OCI-M2 (cell line): ENCODE data around the gene BMPR1A.
"Not testable (repeated sequence)": the region's sequence is repeated elsewhere in the genome, so short reads cannot be mapped to it uniquely, and the experiment has no call there.

Source experiments
- DNase-seq: peaks from one replicate; lab custom pipeline; 2025; ENCODE audit not compliant: unreplicated experiment; lab: John Stamatoyannopoulos, UW

Gene BMPR1A

DNA sequence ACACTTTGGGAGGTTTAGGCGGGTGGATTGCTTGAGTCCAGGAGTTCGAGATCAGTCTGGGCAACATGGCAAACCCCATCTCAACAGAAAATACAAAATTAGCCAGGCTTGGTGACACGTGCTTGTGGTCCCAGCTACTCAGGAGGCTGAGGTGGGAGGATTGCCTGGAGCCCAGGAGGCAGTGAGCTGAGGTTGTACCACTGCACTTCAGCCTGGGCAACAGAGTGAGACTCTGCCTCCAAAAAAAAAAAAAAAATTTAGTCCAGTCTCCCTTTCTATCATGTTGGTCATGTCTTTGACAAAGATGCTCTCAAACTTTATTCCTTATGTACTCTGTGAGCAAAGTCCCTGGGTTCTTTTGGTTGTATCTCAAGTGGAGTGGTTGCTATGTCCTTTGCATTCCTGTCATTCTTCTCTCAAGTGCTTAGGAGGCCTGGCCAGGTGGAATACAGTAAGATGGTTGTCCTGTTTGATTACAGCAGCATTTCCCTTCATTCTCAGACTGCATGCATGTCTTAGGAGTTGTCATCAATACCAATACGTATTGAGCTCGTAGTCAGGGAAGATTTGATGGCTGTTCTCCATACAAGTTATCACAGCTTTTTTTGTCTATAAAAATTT is 115.3 kb downstream of the BMPR1A start:
- no peak for DNase-seq

DNA sequence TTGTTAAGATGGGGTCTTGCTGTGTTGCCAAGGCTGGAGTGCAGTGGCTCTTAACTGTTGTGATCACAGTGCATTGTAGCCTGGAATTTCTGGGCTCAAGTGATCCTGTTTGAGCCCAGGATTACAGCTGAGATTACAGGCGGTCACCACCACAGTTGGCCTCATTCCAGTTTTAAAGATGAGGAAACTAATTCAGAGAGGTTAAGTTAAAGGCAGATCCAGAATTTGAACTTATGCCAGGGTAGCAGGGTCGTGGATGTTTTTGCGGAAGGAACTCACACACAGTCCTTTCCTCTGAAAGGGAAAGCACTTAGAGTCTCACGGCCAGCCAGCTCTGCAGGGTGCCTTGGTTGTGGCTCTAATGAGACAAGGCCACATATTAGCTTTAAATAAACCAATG is 116.3 kb downstream of the BMPR1A start:
- no peak for DNase-seq

DNA sequence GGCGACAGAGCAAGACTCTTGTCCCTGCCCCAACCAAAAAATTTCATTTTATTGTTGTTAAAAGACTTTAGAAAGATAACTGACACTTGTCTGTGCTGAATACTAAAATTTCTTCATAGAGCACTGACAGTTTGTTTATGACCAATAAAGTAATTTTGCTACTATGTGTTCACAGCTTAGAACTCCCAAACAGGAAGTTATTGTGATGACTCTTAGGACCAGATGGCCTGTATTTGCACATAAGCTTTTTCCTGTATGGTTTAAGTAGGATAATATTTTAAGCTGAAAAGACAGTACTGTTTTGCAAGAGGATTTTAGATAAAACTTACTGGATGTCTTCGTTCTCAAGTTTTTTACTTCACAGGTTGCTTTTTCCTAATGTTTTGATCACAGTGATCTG is 120.3 kb downstream of the BMPR1A start:
- DNase-seq: no peak

DNA sequence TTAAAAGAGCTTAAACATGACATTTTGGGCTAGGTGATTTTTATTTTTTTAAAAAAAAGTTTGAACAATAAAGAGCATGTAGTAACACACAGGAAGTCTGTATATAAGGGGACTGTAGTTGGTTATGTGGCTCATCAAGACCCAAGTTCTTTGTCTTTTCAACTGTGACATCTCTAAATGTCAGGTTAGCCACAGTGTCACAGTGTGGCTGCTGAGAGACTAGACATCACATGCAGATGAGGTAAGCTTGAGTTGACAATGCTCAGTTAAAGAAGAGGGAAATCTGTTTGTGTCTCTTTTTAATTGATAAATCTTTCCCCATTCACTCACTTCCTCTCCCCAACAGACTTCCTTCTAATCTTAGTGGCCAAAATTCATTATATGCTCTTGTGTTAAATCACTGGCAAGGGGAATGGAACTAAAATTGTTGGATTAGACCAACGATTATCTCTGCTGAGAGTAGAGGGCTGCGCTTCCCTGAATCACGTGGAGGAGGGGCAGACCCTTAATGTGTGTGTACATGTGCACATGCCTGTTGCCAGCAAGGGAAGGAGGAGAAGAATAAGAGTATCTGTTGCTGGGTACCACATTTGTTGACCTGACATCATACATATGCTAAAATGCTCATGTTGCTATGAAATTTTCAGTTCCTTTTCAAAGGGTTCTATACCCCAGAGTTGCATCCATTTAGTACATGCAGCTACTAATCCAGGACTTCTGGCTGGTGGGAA is 122.7 kb downstream of the BMPR1A start:
- DNase-seq: no peak

DNA sequence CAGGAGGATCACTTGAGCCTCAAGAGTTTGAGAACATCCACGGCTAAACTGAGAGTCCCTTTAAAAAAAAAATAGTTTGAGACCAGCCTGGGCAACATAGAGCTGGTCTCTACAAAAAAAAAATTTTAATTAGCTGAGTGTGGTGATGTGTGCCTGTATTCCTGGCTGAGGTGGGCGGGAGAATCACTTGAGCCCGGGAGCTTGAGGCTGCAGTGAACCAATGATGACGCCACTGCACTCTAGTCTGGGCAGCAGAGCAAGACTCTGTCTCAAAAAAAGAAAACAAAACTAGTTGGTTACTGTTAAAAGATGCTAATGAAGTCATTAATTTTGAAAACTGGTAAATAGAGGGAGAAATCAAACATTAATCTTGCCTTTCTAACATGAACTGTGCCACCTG is 124.6 kb downstream of the BMPR1A start:
- no peak for DNase-seq

DNA sequence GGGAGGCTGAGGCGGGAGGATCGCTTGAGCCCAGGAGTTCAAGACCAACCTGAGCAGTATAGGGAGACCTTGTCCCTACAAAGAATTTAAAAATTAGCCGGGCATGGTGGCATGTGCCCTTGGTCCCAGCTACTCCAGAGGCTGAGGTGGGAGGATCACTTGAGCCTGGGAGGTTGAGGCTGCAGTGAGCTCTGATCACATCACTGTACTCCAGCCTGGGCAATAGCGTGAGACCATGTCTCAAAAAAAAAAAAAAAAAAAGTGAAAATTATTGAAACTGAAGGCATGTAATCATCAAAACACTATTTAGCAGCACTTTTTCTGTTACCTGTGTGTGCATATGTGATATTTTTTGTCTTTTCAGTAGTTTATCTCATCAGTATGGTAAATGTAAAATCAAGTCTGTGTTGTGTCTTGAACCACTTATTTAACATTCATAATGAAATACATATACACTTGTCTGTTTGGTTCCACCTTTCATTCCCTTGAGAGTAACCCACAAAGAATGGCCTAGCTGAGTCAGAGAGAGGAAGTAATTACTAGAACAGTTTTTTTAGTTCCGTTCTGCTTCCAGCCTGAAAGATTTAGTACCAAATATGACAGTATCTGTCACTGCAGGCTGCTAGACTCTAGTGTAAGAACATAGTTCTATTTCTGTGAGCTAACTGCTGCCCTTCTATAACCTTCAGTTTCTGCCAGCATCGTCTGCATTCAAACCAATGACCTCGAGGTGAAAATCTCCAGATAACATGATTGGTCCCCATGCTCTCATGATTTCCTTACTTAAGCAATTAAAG is 132.4 kb downstream of the BMPR1A start:
- DNase-seq: peak; percentile 57

DNA sequence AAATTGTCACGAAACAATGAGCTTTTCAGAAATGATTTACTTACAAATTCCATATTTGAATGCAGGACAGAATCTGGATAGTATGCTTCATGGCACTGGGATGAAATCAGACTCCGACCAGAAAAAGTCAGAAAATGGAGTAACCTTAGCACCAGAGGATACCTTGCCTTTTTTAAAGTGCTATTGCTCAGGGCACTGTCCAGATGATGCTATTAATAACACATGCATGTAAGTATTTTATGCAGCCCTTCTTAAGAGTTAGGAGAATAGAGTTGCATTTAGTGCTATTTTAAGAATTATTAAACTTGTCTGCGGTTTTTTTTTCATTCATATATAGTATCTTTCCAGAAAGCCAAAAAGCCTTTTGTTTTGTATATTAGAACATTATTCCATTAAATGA is 133.6 kb downstream of the BMPR1A start:
- DNase-seq: no peak

DNA sequence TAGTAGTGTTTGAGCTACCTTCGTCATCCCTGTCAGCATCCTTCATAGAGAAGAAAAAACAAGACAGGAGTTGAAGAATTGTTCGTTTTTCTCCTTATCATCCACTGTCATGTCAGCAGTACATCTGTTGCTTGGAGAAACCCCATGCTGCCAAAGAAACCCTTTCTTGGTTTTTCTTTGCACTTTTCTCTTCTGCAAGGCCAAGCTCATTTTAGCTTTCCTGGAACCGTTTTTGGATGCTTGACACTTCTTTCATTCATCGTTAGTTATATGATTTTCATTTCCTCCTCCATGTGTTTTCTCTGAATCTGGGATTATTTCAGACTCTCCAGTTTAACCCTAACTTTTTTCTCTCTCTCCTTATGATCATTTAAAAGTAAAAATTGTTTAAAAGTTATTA is 142.1 kb downstream of the BMPR1A start:
- no peak for DNase-seq

DNA sequence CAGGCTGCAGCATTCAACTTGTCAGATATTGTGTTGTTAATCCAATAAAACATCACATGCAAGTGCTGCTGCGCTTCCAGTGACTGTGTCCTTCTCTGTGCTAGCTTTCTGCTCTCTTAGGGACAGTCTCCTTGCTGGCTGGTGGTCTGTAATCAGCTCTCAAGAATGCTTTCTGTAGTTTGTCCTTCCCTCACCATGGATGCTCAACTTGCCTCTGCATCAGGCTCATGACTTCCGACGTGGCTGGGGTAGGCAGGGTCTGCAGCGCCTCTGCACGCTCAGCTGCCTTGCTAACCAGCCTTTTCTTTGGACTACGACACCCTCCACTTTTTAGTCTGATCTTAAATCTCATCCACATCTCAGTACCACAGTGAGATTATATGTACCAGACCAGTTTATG is 142.7 kb downstream of the BMPR1A start:
- DNase-seq: no peak

DNA sequence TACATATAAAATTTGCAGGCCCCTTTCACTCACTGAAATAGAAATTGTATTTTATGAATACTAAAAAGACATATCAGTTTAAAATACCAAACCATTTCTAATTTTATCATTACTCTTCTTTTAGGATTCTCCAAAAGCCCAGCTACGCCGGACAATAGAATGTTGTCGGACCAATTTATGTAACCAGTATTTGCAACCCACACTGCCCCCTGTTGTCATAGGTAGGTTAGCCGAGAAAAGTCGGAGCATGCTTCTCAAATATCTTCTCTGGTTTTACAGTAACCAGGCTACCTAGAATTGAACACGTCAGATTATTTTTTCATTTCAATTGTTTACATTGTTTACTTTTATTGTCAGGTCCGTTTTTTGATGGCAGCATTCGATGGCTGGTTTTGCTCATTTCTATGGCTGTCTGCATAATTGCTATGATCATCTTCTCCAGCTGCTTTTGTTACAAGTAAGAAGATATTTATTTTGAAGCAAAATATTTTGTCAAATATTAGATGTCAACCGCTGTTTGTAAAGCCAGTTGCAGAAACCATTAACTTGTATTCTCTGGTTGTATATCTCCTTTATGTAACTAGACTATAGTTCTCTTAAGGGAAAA is 143.4 kb downstream of the BMPR1A start:
- DNase-seq: peak; percentile 7

DNA sequence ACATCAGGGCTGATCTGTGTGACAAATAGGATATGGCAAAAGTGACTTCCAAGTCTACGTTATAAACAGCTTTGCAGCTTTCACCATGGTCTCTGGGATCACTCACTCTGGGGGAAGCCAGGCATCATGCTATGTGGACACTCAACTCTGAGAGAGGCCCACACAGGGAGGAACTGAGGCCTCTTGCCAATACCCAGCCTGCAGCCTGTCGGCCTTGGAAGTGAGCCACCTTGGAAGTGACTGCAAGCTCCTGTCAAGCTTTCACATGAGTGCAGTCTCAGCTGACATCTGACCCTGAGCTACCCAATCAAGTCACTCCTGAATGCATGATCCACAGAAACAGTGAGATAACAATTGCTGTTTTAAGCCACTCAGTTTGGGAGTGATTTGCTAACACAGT is 144.5 kb downstream of the BMPR1A start:
- no peak for DNase-seq

DNA sequence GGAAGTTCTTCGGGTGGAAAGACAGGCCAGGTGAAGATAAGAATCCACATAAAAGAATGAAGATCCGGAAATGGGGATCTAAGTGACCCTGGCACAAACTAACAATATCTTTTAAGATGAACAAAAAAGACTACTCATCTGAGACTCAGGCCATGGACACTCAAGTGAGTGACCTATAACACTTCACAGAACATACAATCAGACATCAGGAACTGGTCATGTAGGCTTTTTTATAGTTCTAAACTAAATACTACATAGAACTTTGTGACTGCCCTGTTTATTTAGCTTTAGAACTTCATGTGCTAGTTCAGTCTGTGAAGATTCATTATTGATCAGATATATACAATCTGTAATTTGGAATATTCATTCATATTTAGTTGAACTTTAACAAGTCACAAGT is 148.2 kb downstream of the BMPR1A start:
- no peak for DNase-seq

DNA sequence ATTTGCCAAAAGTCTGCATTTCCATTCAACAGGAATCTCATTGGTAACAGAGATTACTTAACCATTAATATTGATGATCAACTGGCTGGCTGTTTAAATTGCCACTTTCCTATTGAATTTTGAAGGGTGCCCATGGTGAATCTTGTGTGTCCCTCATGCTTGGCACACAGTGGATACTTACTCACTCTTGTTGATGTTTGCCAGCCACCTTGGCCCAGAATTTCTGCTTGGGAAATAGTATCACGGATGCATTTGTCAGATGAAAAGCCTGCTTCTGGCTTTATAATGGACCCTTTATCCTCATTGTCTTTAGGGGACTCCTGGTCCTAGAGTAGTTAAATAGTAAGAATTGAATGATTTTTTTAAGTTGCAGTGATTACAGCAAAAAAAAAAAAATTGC is 149.0 kb downstream of the BMPR1A start:
- DNase-seq: no peak

DNA sequence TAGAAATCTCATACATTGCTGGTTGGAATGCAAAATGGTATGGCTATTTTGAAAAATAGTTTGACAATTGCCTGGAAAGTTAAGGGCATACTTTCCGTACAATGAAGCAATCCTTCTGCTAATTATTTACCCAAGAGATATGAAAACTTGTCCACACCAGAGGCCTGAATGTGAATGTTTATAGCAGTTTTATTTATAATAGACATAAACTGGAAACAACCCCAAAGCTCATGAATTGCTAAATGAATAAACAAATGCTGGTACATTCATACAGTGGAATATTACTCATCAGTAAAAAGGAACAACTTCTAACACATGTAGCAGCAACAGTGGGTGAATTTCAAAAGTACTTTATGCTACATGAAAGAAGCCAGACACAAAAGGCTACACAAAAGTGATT is 158.3 kb downstream of the BMPR1A start:
- no peak for DNase-seq

DNA sequence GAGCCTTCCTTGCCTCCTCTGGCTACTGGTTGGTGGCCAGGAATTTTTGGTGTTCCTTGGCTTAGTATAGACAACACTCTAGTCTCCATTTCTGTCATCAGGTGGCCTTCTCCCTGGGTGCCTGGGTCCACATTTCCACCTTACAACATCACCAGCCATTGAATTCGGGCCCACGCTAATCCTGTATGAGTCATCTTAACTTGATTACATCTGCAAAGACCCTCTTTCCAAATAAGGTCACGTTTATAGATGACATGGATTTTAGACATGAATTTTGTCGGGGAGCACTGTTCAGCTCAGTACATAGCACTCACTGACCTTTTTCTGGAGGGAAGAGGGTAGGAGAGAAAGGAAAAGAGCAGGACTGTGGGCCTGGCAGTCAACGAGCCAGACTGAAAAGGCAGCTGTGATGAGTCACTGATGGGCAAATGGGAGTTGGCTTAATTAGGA is 161.6 kb downstream of the BMPR1A start:
- no peak for DNase-seq

DNA sequence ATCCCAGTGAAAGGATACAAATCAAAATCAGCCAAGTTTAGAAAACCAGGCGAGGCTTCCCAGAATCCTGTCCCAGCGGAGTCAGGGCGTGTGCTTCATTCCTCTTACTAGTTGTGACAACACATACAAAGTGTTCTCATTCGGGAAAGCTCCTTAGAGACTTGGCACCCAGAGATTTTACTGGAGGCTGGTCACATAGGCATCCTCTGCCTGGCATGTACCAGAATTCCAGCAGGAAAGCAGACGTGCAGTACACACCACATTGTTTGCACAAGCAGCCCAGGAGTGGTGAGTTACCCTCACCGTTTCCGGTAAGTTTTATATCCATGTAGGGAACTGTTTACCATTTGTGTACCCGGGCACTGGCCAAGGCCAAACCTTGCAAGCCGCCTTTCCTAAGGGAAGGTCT is 166.1 kb downstream of the BMPR1A start:
- no peak for DNase-seq

DNA sequence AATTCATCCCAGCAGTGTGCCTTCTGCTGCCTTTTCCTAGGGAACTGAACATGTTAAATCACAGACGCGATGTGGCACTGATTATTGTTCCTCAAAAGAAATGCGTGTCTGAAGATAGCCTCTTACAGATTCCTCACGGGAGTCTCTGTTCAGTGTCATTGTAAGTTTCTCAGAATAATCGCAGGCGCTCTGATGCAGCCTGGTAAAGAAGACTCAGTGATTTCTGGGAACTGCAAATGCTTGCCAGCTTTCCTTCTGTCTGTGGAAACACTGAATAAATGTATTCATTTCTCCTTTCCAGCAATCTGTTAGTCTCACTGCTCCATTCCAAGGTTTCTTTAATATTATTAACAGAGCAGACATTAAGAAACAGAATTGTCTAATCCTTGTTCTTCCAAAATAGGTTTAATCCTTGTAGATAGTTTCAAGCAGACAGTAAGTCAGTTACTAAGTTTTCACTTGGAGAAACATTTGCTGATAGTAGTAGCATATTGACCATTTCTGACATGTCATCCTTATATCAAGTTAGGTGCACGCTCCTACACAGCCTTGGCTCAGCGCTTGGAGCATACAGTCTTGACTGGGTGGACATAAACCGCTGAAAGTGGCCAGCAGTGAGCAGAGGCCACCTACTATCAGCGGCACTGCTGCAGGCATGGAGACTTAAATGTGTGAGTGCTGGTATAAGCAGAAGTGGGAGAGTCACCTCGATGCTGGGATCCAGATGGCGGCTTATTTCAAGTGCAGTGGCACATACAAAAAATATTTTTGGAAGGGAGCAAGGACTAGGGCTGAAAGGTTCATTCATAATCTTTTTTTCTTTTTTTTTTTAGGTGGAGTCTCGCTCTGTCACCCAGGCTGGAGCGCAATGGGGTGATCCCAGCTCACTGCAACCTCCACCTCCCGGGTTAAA is 173.3 kb downstream of the BMPR1A start:
- no peak for DNase-seq

DNA sequence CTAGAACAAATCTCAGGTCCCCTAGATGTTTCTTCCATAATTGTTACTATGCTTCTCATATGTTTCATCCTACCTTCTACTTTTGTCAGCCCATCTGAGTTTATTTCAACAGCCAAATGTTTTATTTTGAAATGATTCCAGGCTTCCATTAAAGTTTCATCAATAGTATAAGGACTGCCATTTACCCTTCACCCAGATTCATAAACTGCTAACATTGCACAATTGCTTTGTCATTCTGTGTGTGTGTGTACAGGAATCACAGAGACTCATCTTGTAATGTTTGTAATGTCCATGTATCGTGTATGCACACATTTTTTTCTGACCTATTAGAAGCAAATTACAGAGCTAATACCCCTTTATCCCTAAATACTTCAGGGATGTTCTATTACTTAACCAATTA is 175.5 kb downstream of the BMPR1A start:
- DNase-seq: no peak

DNA sequence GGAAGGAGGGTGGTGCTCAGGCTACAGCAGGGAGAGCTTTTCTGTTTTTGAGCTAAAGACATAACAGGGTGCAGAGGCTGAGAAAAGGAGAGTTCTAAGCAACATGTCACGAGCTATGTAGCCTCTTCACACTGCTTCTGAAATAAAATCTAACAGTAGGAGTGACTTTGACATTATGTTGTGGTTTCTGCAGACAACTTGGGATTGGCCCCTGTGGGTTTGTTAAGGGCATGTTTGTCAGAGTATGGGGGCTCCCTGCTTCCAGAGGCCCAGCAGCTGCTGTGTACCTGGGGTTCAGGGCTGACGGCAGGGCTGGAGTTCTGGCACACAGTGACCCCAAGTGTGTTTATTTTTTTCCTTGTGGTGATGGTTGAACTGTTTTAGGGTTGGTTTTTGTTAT is 176.3 kb downstream of the BMPR1A start:
- DNase-seq: no peak

DNA sequence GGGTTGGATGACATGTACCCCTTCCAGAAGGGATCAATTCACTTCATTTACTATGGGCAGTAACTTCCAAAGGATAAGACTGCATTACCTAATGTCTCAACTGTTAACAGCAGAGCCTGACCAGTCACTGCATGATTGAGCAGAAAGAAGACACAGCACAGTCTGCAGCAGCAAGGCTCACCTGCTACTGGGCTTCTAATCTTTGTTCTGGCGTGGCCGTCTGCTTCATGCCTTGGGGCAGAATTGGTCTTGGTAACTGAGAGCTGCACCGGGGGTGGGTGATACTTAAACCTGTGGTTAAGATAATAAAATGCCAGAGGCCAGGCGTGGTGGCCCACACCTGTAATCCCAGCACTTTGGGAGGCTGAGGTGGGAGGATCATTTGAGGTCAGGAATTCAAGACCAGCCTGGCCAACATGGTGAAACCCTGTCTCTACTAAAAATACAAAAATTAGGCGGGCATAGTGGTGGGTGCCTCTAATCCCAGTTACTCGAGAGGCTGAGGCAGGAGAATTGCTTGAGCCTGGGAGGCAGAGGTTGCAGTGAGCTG is 177.8 kb downstream of the BMPR1A start:
- not testable (repeated sequence) for DNase-seq
